ENCODE measurements around the gene VPS52. TPM values are rescaled to one million over a fixed set of nuclear protein-coding genes. Genes with fewer than 3 reads are reported as not detected.
A peak's percentile ranks its signal among the peaks of the same experiment; 100 is the strongest.
"Not testable (repeated sequence)": the region's sequence is repeated elsewhere in the genome, so short reads cannot be mapped to it uniquely, and the experiment has no call there.

The VPS52 gene
- total RNA-seq, 4 donors from 2014 or later, result 37.7 to 46.5 (median 45.2) TPM

- 37 to 38% methylated on average over 33 to 37 of the region's 39 CpGs for WGBS, 2 donors
- no peaks in the 10 kb centered on the region for H3K27me3 ChIP-seq
- H3K27ac ChIP-seq, result peak overlapping the region; percentile 54 to 95 (median 87)
- H3K9me3 ChIP-seq, result no peaks in the 10 kb centered on the region
- TF ChIP-seq POLR2A (IDR thresholded peaks at IDR 0.05), result no peak
- TF ChIP-seq, protein P1, sequence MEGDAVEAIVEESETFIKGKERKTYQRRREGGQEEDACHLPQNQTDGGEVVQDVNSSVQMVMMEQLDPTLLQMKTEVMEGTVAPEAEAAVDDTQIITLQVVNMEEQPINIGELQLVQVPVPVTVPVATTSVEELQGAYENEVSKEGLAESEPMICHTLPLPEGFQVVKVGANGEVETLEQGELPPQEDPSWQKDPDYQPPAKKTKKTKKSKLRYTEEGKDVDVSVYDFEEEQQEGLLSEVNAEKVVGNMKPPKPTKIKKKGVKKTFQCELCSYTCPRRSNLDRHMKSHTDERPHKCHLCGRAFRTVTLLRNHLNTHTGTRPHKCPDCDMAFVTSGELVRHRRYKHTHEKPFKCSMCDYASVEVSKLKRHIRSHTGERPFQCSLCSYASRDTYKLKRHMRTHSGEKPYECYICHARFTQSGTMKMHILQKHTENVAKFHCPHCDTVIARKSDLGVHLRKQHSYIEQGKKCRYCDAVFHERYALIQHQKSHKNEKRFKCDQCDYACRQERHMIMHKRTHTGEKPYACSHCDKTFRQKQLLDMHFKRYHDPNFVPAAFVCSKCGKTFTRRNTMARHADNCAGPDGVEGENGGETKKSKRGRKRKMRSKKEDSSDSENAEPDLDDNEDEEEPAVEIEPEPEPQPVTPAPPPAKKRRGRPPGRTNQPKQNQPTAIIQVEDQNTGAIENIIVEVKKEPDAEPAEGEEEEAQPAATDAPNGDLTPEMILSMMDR (IDR thresholded peaks at IDR 0.05), result no peak
- TF ChIP-seq EP300 (IDR thresholded peaks at IDR 0.05), result no peak
- H3K36me3 ChIP-seq, result peaks cover 0 to 79% (median 25%) of the 10 kb centered on the region in 3 donors
- DNase-seq (ENCODE audit: low spot score in 2 of 2), result no peak
- peak overlapping the region; percentile 39 to 95 (median 68) for H3K4me3 ChIP-seq
- peaks cover 3 to 60% (median 48%) of the 10 kb centered on the region in 4 donors for H3K4me1 ChIP-seq
These were observed 6.2 kb upstream of the VPS52 start for GRCh38 chr6:33277663-33278391.

- Histone ChIP-seq H3K27ac (peak within 1 kb of the TSS; percentile 54 to 95 (median 87)), H3K36me3 (peaks cover 0 to 71% (median 25%) of the 10 kb centered on the region in 3 donors), H3K27me3 (no peaks in the 10 kb centered on the region), H3K4me3 (peak within 1 kb of the TSS; percentile 39 to 95 (median 68)), H3K4me1 (peaks cover 3 to 67% (median 53%) of the 10 kb centered on the region in 4 donors), H3K9me3 (no peaks in the 10 kb centered on the region)
- DNase-seq (ENCODE audit: low spot score in 2 of 2), result peak; percentile 48 to 59
- TF ChIP-seq, protein P1 (IDR thresholded peaks at IDR 0.05), result peak; percentile 48 to 80 (median 63)
- TF ChIP-seq POLR2A (IDR thresholded peaks at IDR 0.05) (peak in 1 of 2 donors; percentile 47), EP300 (IDR thresholded peaks at IDR 0.05) (peak in 1 of 2 donors; percentile 49)
- 0 to 1% methylated on average over 21 to 24 of the region's 80 CpGs for WGBS, 2 donors
These were observed 5.4 kb upstream of the VPS52 start, which contains the start of gene B3GALT4 for GRCh38 chr6:33276864-33277662. Gene B3GALT4 (plus strand): TSS chr6:33277123. CDS start chr6:33277420, 297 bp downstream.

DNA sequence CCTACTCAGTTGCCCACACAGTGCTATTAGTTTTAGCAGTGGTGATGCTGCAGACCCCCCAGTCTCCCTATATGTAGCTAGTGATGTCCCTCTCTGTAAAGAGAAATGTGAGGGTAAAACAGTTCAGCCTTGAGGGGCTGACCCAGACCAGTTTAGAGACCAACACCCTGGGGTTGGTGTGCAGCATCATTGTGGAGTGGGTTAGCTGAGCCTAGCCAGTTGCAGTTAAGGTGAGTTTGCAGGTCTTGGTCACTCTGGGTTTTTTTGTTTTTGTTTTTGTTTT lies 4.8 kb upstream of the VPS52 start:
- Histone ChIP-seq H3K9me3 (no peaks in the 10 kb centered on the region), H3K27ac (peak overlapping the region in 3 of 4 donors; percentile 85 to 95 (median 89)), H3K4me1 (peaks cover 3 to 67% (median 53%) of the 10 kb centered on the region in 4 donors), H3K27me3 (no peaks in the 10 kb centered on the region), H3K36me3 (peaks cover 0 to 66% (median 25%) of the 10 kb centered on the region in 3 donors), H3K4me3 (peak overlapping the region; percentile 39 to 95 (median 68))
- TF ChIP-seq, protein P1 (IDR thresholded peaks at IDR 0.05), result no peak
- no peak for TF ChIP-seq EP300 (IDR thresholded peaks at IDR 0.05)
- no peak for TF ChIP-seq POLR2A (IDR thresholded peaks at IDR 0.05)
- DNase-seq (ENCODE audit: low spot score in 2 of 2), result no peak

DNA sequence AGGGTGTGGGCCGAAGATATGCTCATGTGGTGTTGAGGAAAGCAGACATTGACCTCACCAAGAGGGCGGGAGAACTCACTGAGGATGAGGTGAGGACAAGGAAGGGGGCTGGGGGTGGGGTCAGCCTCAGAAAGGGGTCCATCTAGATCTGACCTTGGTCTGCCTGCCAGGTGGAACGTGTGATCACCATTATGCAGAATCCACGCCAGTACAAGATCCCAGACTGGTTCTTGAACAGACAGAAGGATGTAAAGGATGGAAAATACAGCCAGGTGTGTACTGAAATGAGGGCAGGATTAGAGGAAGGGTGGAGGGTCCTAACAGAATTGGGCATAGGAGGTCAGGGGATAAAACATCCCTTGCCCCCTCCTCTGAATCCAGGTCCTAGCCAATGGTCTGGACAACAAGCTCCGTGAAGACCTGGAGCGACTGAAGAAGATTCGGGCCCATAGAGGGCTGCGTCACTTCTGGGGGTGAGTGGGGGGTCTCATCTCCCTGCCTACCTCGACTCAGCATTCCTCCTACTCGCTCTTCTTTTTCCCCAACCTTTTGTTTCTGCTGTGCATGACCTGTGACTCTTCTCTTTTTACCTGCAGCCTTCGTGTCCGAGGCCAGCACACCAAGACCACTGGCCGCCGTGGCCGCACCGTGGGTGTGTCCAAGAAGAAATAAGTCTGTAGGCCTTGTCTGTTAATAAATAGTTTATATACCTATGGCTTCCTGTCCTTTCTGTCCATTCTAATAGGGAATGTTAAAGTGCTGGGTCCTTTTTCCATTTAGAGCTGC lies 4.3 kb upstream of the VPS52 start:
- H3K27me3 ChIP-seq; H3K9me3 ChIP-seq; DNase-seq (ENCODE audit: low spot score in 2 of 2): not testable (repeated sequence)
- Histone ChIP-seq H3K36me3 (peaks cover 0 to 60% (median 25%) of the 10 kb centered on the region in 3 donors), H3K4me3 (peak overlapping the region in 3 of 4 donors; percentile 65 to 95 (median 70)), H3K27ac (peak overlapping the region in 3 of 4 donors; percentile 85 to 95 (median 89)), H3K4me1 (peaks cover 3 to 69% (median 54%) of the 10 kb centered on the region in 4 donors)
- 73 to 74% methylated on average over 16 of the region's 16 CpGs for WGBS, 2 donors
